Measurements from ENCODE around the gene LTA. TPM values are rescaled to one million over a fixed set of nuclear protein-coding genes. Genes with fewer than 3 reads are reported as not detected.

The LTA gene
- polyA plus RNA-seq, 1 donor (not counting 4 experiments of a cell fraction or from before 2014, with no cell fraction given) = 0.04 TPM

GRCh38 chr6:31617010-31617409 lies 44.9 kb downstream of the LTA start:
- no peak for FAIRE-seq
- no peak for DNase-seq (ENCODE audit: low read depth, low spot score)
- no peak for TF ChIP-seq EZH2 (IDR thresholded peaks at IDR 0.05; ENCODE audit: low read length)
- TF ChIP-seq, protein P1, sequence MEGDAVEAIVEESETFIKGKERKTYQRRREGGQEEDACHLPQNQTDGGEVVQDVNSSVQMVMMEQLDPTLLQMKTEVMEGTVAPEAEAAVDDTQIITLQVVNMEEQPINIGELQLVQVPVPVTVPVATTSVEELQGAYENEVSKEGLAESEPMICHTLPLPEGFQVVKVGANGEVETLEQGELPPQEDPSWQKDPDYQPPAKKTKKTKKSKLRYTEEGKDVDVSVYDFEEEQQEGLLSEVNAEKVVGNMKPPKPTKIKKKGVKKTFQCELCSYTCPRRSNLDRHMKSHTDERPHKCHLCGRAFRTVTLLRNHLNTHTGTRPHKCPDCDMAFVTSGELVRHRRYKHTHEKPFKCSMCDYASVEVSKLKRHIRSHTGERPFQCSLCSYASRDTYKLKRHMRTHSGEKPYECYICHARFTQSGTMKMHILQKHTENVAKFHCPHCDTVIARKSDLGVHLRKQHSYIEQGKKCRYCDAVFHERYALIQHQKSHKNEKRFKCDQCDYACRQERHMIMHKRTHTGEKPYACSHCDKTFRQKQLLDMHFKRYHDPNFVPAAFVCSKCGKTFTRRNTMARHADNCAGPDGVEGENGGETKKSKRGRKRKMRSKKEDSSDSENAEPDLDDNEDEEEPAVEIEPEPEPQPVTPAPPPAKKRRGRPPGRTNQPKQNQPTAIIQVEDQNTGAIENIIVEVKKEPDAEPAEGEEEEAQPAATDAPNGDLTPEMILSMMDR (optimal IDR thresholded peaks at IDR 0.05 in 1 of 3, IDR thresholded peaks at IDR 0.05 in 1 of 3, conservative IDR thresholded peaks at IDR 0.05 in 1 of 3; ENCODE audit: extremely low read depth in 1 of 3, insufficient read depth in 2 of 3, low read length in 3 of 3) = no peak

DNA sequence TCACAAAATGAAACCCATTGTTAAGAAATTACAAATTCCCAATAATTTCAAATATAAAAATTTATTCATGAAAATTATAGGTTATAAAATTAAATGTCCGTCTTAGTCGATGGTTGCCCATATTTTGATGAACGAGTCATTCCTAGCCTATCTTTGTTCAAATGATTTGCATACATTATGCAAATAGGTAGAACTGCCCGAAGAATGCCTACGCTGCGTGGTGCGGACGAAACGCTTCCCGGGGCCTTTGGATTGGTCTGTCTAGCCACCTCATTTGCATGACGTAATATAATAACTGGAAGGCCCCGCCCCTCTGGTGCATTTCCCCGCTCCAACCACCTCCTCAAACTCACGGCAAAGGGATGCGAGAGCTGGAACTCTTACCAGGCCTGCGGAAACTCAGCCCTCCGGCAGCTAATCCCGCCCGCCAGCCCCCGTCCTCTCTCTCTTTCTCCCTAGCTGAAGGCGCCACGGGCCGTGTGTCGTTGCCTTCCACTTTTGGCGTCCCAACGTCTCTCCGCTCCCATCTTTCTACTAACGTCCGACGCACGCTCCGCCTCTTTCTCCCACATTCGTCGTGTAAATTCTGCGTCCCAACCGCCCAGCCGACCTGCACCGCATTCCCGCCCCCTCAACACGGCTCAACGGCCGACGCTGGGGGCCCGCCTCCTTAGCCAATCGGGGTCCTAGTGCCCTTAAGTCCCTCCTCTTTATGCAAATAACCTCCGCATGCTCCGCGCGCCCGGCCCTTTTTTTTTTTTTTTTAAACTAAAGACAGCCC lies 47.9 kb downstream of the LTA start:
- Histone ChIP-seq H3K9ac (ENCODE audit: control insufficient read depth, extremely low read depth, insufficient read depth, low read length) (peak overlapping the region; percentile 96), H3K4me1 (ENCODE audit: control insufficient read depth, extremely low read depth, insufficient read depth, low read length) (peaks cover 14% of the 10 kb centered on the region), H4K20me1 (ENCODE audit: control insufficient read depth, extremely low read depth, insufficient read depth, low read length) (peaks cover 21% of the 10 kb centered on the region), H3K9me1 (ENCODE audit: control insufficient read depth, extremely low read depth, insufficient read depth, low read length) (peaks cover 2% of the 10 kb centered on the region), H3K9me3 (ENCODE audit: control insufficient read depth, low read depth, low read length) (no peaks in the 10 kb centered on the region), H2AFZ (ENCODE audit: control insufficient read depth, low read length) (peak overlapping the region; percentile 98), H3K4me3 (ENCODE audit: control insufficient read depth in 2 of 3, extremely low read depth in 1 of 3, insufficient read depth in 2 of 3, low read depth in 1 of 3, low read length in 3 of 3) (peak overlapping the region; percentile 82 to 99 (median 90)), H3K27me3 (ENCODE audit: control insufficient read depth, extremely low read depth, insufficient read depth, low read length) (no peaks in the 10 kb centered on the region), H3K27ac (ENCODE audit: control insufficient read depth, insufficient read depth, low read length) (peak overlapping the region; percentile 97), H3K79me2 (ENCODE audit: control insufficient read depth, insufficient read depth, low read length) (peaks cover 42% of the 10 kb centered on the region), H3K36me3 (ENCODE audit: control insufficient read depth in 2 of 2, extremely low read depth in 1 of 2, insufficient read depth in 2 of 2, low read length in 2 of 2) (peaks cover 14 to 26% of the 10 kb centered on the region in 2 experiments), H3K4me2 (ENCODE audit: control insufficient read depth, extremely low read depth, insufficient read depth, low read depth, low read length) (peak overlapping the region; percentile 77)
- FAIRE-seq (peak; percentile 26), DNase-seq (ENCODE audit: low read depth, low spot score) (peak; percentile 95)
- no peak for TF ChIP-seq EZH2 (IDR thresholded peaks at IDR 0.05; ENCODE audit: low read length)
- TF ChIP-seq, protein P1 (optimal IDR thresholded peaks at IDR 0.05 in 1 of 3, IDR thresholded peaks at IDR 0.05 in 1 of 3, conservative IDR thresholded peaks at IDR 0.05 in 1 of 3; ENCODE audit: extremely low read depth in 1 of 3, insufficient read depth in 2 of 3, low read length in 3 of 3) = no peak
- dilution Hi-C loops (cut with MboI; ENCODE audit: extremely low pct_ligation_motif_present, low sequenced_read_pairs) = no loop called here

More at GRCh38 chr6:31617010-31617409, 44.9 kb downstream of the LTA start:
- H2AFZ ChIP-seq (ENCODE audit: control insufficient read depth, low read length) = no peak overlapping the region
- H3K9ac ChIP-seq (ENCODE audit: control insufficient read depth, extremely low read depth, insufficient read depth, low read length) = no peak overlapping the region
- H3K4me1 ChIP-seq (ENCODE audit: control insufficient read depth, extremely low read depth, insufficient read depth, low read length) = peaks cover 5% of the 10 kb centered on the region
- peaks cover 12% of the 10 kb centered on the region for H3K79me2 ChIP-seq (ENCODE audit: control insufficient read depth, insufficient read depth, low read length)
- dilution Hi-C loops (cut with MboI; ENCODE audit: extremely low pct_ligation_motif_present, low sequenced_read_pairs) = no loop called here
- H3K9me3 ChIP-seq (ENCODE audit: control insufficient read depth, low read depth, low read length) = no peaks in the 10 kb centered on the region
- no peaks in the 10 kb centered on the region for H3K9me1 ChIP-seq (ENCODE audit: control insufficient read depth, extremely low read depth, insufficient read depth, low read length)
- no peaks in the 10 kb centered on the region for H3K27me3 ChIP-seq (ENCODE audit: control insufficient read depth, extremely low read depth, insufficient read depth, low read length)
- no peak overlapping the region for H3K4me2 ChIP-seq (ENCODE audit: control insufficient read depth, extremely low read depth, insufficient read depth, low read depth, low read length)
- peaks cover 3% of the 10 kb centered on the region for H4K20me1 ChIP-seq (ENCODE audit: control insufficient read depth, extremely low read depth, insufficient read depth, low read length)
- H3K36me3 ChIP-seq (ENCODE audit: control insufficient read depth in 2 of 2, extremely low read depth in 1 of 2, insufficient read depth in 2 of 2, low read length in 2 of 2) = peaks cover 0 to 1% of the 10 kb centered on the region in 2 experiments
- H3K27ac ChIP-seq (ENCODE audit: control insufficient read depth, insufficient read depth, low read length) = no peak overlapping the region
- no peak overlapping the region for H3K4me3 ChIP-seq (ENCODE audit: control insufficient read depth in 2 of 3, extremely low read depth in 1 of 3, insufficient read depth in 2 of 3, low read depth in 1 of 3, low read length in 3 of 3)

Data from keratinocyte (primary cell).